Body of pancreas (tissue), 4 donors: ENCODE measurements around the gene SH2D2A.

Source experiments
- CTCF ChIP-seq, 7 experiments: fragments of 450-650 bp in 4 of 7; fragments of 200-600 bp in 3 of 7; sonication (generic) in 3 of 7; IDR thresholded peaks; one replicate each; pipeline ENCODE4 v1.5.1; 2016 to 2019; ENCODE audit warnings: antibody characterized with exemption in 7 of 7
- POLR2A ChIP-seq, 3 donors: fragments of 450-650 bp; IDR thresholded peaks; one replicate each; pipeline ENCODE4 v1.6.1; 2016; ENCODE audit warnings: antibody characterized with exemption in 3 of 3, mild to moderate bottlenecking in 2 of 3

- TF ChIP-seq CTCF (IDR thresholded peaks at IDR 0.05), result no peak
- no peak for TF ChIP-seq POLR2A (IDR thresholded peaks at IDR 0.05)
These were observed 7.4 kb downstream of the SH2D2A start for GRCh38 chr1:156809281-156809680.
